HG02678 (cell line): Measurements from ENCODE around the gene DDT.
"Not testable (repeated sequence)": the region's sequence is repeated elsewhere in the genome, so short reads cannot be mapped to it uniquely, and the experiment has no call there.

Experiments used
- ATAC-seq: cut with Tn5 transposase; IDR thresholded peaks from one replicate; pipeline ENCODE4 v1.9.1; 2021; ENCODE audit warnings: mild to moderate bottlenecking, moderate library complexity; ENCODE audit not compliant: unreplicated experiment

Gene DDT

DNA sequence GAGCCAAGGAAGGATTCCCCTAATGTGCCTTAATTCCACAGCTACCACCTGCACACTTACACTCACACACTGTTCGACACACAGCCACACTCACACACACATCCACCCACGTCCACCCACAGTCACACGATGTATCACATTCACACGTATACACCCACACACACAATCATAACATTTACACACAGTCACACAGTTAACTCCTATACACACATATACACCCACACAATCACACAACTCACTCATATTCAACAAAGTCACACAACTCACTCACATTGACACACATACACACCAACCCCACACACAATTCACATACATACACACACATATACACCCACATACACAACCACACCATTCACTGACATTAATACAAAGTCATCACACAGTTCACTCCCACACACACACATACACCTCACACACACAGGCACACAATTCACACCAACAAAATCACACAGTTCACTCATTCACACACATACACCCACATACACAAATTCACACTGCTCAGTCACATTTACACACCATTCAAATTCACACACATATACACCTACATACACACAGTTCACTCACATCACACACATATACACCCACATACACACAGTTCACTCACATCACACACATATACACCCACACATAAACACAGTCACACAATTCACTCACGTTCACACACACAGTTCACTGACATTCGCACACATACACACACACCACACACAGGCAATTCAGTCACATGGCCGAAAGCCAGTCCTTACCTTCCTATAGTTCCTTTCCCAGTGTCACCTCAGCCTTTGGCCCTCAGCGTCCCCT lies 19.8 kb downstream of the DDT start:
- ATAC-seq, result not testable (repeated sequence)

DNA sequence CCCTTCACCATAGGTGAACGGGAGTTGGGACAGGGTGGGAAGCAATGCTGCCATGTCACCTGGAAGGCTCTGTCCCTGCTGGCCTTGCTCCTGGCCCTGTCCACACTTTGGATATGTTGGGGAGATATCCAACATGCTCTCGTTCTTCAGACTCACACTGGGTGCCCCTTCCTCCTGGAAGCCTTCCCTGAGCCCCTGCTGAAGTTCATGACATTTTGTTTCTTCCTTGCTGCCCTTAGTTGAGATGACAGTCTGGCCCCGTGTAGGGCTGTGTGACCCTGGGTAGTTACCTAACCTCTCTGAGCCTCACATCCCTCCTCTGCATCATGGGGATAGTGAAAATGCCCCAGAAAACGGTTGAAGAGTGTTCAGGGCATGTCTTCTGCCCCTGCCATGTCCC lies 20.8 kb downstream of the DDT start:
- not testable (repeated sequence) for ATAC-seq

DNA sequence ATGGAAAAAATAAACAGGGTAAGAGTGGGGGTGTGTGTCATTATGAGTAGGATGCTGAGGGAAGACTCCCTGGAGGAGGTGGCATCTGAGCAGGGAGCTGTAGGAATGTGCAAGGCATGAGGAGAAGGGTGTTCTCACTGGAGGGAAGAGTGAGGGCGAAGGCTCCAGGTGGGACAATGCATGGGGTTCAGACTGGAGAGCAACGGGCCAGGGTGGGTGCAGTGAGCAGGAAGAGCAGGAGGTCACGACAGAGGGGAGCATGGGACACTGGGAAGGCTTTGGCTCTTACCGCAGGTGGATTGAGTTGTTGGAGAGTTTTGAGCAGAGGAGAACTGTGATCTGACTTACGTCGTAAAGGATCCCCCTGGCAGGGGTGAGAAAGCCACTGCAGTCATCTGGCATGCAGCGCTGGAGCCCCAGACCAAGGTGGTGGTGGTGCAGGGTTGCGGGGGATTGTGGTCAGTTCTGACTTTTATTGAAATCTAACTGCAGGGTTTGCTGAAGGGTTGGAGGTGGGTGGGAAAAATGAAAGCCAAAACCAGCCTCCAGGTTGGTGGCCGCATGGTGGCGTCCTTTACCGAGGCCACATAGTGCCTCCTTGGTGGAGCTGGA lies 21.3 kb downstream of the DDT start:
- ATAC-seq, result not testable (repeated sequence)

DNA sequence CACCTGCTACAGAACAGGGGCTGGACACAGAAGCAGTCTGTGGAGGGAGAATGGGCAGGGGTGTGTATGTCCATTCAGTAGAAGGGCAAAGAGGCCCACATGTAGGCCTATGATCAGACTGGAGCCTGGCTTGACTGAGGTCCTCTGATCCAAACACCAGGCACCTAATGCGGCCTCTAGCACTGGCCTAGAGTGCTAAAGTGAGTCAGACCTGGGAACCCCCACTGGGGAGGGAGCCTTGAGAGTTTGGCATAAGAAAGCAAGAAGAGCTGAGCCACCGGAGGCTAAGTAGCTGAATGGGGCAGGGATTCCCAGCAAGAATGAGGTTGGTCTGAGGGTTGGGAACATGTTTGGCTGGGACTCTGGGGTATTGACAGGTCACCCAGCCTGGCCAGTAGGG lies 22.9 kb downstream of the DDT start:
- not testable (repeated sequence) for ATAC-seq

DNA sequence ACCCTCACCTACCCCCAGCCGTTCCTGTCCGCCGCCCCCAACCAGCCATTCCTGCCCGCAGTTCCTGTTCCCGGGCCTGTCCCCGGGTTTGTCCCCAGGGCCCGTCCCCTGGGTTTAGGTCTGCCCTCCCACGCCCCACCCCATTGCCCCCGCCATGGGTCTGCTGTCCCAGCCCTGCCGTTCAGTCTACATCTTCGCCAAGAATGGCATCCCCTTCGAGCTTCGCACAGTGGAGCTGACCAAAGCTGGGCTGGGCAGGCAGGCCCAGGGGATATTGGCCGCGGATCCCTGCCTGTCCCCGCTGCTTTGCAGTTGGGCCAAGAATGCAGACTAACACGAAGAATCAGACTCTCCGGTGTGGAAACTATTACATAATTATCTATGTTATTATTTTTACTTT lies 24.5 kb downstream of the DDT start:
- not testable (repeated sequence) for ATAC-seq

DNA sequence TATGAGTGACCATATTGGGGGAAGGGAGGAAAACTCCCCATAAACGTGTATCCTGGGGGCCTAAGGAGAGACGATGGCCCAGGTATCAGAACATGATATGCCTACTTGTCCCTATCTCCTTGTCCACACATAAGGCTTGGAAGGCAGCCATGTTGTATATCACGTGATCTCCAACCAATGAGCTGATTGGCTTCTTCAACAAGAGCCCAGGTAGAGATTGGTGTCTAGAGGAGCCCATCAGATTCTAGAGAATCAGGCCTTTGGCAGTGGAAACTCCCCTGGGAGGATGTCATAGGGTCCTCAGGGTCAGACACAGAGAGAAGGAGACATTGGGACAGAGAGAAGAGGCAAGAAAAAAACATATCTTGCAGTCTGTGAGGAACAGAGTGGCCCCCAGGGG lies 26.9 kb downstream of the DDT start:
- ATAC-seq, result not testable (repeated sequence)

DNA sequence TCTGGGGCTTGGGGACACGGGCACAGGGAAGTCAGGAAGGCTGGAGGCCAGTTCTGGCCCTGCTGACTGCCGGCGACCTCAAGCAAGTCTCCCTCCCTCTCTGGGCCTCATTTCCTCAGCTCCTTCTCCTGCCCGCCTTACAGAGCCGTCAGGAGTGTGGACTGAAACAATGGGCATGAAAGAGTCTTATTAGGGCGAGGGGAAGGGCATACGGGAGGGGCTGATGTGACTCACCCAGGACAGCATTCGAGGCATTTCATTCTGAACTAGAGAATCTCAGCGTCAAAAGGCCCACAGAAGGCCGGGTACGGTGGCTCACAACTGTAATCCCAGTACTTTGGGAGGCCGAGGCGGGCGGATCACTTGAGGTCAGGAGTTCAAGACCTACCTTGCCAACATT lies 34.1 kb downstream of the DDT start:
- ATAC-seq, result not testable (repeated sequence)

DNA sequence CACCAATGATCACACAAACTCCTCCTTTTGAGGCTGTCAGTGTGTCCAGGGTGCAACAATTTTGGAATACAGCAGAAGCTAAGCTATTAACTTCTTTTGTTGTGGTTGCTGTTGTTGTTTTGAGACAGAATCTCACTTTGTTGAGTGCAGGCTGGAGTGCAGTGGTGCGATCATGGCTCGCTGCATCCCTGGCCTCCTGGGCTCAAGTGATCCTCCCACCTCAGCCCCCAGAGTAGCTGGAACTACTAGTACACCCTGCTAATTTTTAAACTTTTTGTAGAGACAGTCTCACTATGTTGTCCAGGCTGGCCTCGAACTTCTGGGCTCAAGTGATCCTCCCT lies 35.3 kb downstream of the DDT start:
- ATAC-seq, result no peak

DNA sequence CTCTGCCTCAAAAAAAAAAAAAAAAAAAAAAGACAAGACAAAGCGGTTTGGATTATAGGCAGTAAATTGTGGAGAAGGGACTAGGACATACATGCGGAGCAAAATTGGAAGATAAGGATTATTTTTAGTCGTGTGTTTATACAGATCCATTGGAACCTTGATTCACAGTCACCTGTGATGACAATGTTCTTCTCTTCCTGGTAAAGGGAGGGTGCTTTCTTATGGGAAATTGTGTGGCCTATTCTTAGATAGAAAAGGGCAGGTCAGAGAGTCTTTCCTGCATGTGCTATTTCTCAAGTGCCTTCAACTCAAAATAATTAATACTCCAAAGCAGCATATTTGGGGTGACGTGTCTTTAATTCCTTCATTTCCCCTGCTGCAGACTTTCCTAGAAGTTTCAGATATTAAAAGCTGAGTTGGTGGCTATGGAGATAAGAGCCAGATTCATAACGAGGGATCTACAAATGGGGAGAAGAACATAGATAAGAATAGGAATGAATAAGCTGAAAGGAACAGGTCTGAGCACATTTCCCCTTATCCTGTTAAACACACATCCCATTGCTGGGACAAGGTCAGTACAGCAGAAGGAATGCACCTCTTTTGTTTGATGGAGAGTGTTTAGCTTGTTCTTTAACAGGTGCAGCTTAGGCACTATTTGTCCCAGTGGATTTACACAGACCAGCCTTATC lies 35.8 kb downstream of the DDT start:
- ATAC-seq, result no peak

DNA sequence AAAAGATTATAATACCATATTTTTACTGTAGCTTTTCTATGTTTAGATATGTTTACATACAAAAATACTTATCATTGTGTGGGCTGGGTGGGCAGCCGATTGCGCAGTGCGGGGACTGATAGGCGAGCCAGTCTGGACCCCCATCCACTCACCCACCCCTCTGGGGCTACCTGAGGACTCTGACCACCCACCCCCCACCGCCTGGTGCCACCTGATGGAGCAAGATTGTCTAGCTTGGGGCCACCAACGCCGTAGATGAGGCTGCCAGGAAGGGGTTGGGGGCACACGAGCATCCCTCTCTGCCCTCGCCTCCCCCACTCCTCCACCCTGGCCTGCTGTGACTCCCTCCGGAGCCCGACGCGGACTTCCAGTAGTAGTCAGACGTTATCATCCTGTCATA lies 47.7 kb downstream of the DDT start:
- ATAC-seq, result no peak

DNA sequence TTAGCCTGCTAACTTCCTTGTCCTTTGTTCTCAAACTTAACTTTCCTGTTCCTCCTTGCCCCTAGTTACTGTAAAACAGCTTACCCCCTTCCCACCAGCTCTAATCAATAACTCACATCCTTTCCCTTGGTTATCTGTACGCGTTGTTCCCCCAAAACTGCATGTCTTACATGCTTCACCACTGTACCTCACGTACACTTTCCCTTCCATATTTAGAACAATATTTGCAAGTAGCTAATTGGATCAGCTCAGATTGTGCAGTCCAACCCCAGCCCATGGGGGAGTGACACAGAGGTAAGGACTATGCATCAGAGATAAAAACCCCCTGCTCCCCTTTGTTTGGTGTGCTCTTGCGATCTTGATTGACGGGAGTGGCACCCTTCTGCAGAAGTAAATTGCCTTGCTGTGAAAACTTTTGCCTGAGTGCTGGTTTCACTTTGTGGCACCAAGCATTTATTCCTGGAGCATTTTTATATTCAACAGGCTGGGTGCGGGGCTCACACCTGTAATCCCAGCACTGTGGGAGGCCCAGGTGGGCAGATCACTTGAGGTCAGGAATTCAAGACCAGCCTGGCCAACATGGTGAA lies 49.1 kb downstream of the DDT start:
- ATAC-seq, result no peak

DNA sequence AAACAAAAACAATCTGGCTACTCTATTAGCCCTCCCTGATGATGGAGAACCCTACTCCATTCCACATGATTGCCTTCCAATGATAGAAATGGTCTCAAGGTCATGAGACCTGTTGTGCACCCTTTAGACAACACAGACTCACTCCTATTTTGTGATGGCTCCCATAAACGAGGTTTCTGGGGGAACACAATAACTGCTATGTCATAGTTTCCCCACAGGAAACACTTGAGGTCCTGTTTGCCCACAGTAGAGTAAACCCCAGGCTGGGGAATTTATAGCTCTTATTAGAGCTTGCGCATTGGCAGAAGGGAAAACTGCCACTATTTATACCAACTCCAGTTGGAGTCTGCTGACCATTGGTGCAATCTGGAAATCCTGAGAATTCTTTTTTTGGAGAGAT lies 51.3 kb downstream of the DDT start:
- no peak for ATAC-seq

DNA sequence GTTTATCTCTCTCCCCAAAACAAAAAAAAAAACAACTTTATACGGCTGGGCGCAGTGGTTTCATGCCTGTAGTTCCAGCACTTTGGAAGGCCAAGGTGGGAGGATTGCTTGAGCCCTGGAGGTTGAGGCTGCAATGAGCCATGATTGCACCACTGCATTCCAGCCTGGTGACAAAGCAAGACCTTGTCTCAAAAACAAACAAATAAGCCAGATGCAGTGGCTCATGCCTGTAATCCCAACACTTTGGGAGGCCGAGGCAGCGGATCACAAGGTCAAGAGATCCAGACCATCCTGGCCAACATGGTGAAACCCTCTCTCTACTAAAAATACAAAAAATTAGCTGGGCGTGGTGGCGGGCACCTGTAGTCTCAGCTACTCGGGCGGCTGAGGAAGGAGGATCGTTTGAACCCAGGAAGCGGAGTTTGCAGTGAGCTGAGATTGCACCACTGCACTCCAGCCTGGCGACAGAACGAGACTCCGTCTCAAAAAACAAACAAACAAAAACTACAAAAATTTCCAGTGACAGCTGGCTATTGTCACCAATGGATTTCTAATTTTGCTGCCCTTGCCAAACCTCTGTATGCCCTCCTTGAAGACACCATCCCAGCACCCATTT lies 52.5 kb downstream of the DDT start:
- ATAC-seq, result not testable (repeated sequence)
